ENCODE data around the gene MED6. TPM values are rescaled to one million over a fixed set of nuclear protein-coding genes. Genes with fewer than 3 reads are reported as not detected.

The MED6 gene
- total RNA-seq, 2 donors from 2014 or later: 47.9 to 49.0 TPM

Other genes with a start within 250 kb of the MED6 start
- gene COX16, start 241.0 kb downstream of the MED6 start, total RNA-seq: 10 to 100 TPM; 39.2 to 39.3 TPM
- gene SYNJ2BP, start 183.6 kb downstream of the MED6 start, total RNA-seq: 1 to 10 TPM; 3.3 to 4.4 TPM
- gene ADAM21, start 148.5 kb downstream of the MED6 start, total RNA-seq: under 1 TPM in 1 of 2 donors, not detected in 1; 0.14 TPM
- 1 to 10 TPM; 1.2 to 1.3 TPM for gene ADAM20, start 65.7 kb downstream of the MED6 start, total RNA-seq
- 10 to 100 TPM; 10.5 to 10.9 TPM for gene TTC9, start 41.3 kb upstream of the MED6 start, total RNA-seq
- 1 to 10 TPM; 6.2 to 7.5 TPM for gene MAP3K9, start 208.9 kb upstream of the MED6 start, total RNA-seq